ENCODE results near the gene GK.

- TF ChIP-seq MAFK (IDR thresholded peaks at IDR 0.05; ENCODE audit: partially characterized antibody), result no peak
- TF ChIP-seq RAD21 (conservative IDR thresholded peaks at IDR 0.05 in 1 of 2, IDR thresholded peaks at IDR 0.05 in 1 of 2), result no peak
- no peak for TF ChIP-seq CTCF (IDR thresholded peaks at IDR 0.05)
- no peak for TF ChIP-seq GATA3 (IDR thresholded peaks at IDR 0.05; ENCODE audit: borderline replicate concordance)
- TF ChIP-seq ZNF302 (CRISPR knock-in tag; IDR thresholded peaks at IDR 0.05), result no peak
- TF ChIP-seq EHMT2 (IDR thresholded peaks at IDR 0.05; ENCODE audit: low read depth), result no peak
- no peak for TF ChIP-seq RFX5 (IDR thresholded peaks at IDR 0.05)
- TF ChIP-seq CBX2 (IDR thresholded peaks at IDR 0.05; ENCODE audit: borderline replicate concordance, low read depth), result no peak
- TF ChIP-seq ZFP36 (IDR thresholded peaks at IDR 0.05; ENCODE audit: borderline replicate concordance, partially characterized antibody), result no peak
- no peak for TF ChIP-seq ATOH8 (CRISPR knock-in tag; IDR thresholded peaks at IDR 0.05; ENCODE audit: low read depth)
- TF ChIP-seq CBX8 (IDR thresholded peaks at IDR 0.05), result no peak
- no peak for TF ChIP-seq POLR2A (IDR thresholded peaks at IDR 0.05; ENCODE audit: low read length)
- no peak for TF ChIP-seq CEBPB (IDR thresholded peaks at IDR 0.05)
- TF ChIP-seq EP300 (IDR thresholded peaks at IDR 0.05), result no peak
These were observed 49.5 kb downstream of the GK start for GRCh38 chrX:30702736-30703135.
